Immature natural killer cell (primary cell): Measurements from ENCODE around the gene DUSP9. TPM values are rescaled to one million over a fixed set of nuclear protein-coding genes. Genes with fewer than 3 reads are reported as not detected.

Source experiments
- DNase-seq, 3 donors: peaks; one replicate each; pipeline ENCODE4 v3.0.0; 2022; ENCODE audit warnings: mixed read lengths in 1 of 3
- H3K27ac Mint-ChIP-seq, 6 donors: one replicate each; pipeline ENCODE4 v1.8.0; 2020; ENCODE audit warnings: mixed read lengths in 6 of 6, mild to moderate bottlenecking in 5 of 6, inconsistent platforms in 4 of 6, moderate library complexity in 3 of 6
- H3K27me3 Mint-ChIP-seq, 3 donors: one replicate each; pipeline ENCODE4 v1.8.0; 2020 to 2021; ENCODE audit warnings: low read depth in 3 of 3, mild to moderate bottlenecking in 3 of 3, mixed read lengths in 3 of 3, moderate library complexity in 3 of 3, inconsistent platforms in 1 of 3
- H3K36me3 Mint-ChIP-seq, 3 donors: one replicate each; pipeline ENCODE4 v1.8.0; 2020; ENCODE audit warnings: mixed read lengths in 3 of 3, inconsistent platforms in 2 of 3, mild to moderate bottlenecking in 2 of 3
- H3K4me1 Mint-ChIP-seq, 2 donors: one replicate each; pipeline ENCODE4 v1.8.0; 2020; ENCODE audit warnings: inconsistent platforms in 2 of 2, mild to moderate bottlenecking in 2 of 2, mixed read lengths in 2 of 2, moderate library complexity in 1 of 2
- H3K4me3 Mint-ChIP-seq, 5 donors: one replicate each; pipeline ENCODE4 v1.8.0; 2020; ENCODE audit warnings: mild to moderate bottlenecking in 5 of 5, mixed read lengths in 5 of 5, inconsistent platforms in 3 of 5, moderate library complexity in 3 of 5
- H3K9me3 Mint-ChIP-seq, 6 donors: one replicate each; pipeline ENCODE4 v1.8.0; 2020; ENCODE audit warnings: mild to moderate bottlenecking in 6 of 6, mixed read lengths in 6 of 6, inconsistent platforms in 4 of 6, moderate library complexity in 3 of 6
- polyA plus RNA-seq, 3 donors: library from polyadenylated mRNA; unstranded; fragments of 300-500 nt; fragmentation: Illumina TruSeq; gene quantifications; one replicate each; pipeline ENCODE4 v1.2.3, GENCODE V29; 2021

The DUSP9 gene
- polyA plus RNA-seq, 3 donors from 2014 or later: not detected

- peaks cover 0 to 1% (median 0%) of the 10 kb centered on the region in 6 donors for H3K9me3 Mint-ChIP-seq
- no peak overlapping the region for H3K4me3 Mint-ChIP-seq
- no peak for DNase-seq
- no peaks in the 10 kb centered on the region for H3K36me3 Mint-ChIP-seq
- peaks cover 4 to 12% (median 5%) of the 10 kb centered on the region in 3 donors for H3K27me3 Mint-ChIP-seq
- H3K4me1 Mint-ChIP-seq: peaks cover 0 to 1% of the 10 kb centered on the region in 2 donors
- H3K27ac Mint-ChIP-seq: no peak overlapping the region
Measured at GRCh38 chrX:153643431-153644351, 3.3 kb upstream of the DUSP9 start.

GRCh38 chrX:153644356-153645125 is 2.5 kb upstream of the DUSP9 start:
- Mint-ChIP-seq H3K4me1 (peaks cover 0 to 1% of the 10 kb centered on the region in 2 donors), H3K4me3 (no peak overlapping the region), H3K27me3 (peaks cover 4 to 12% (median 5%) of the 10 kb centered on the region in 3 donors), H3K27ac (no peak overlapping the region), H3K9me3 (no peaks in the 10 kb centered on the region), H3K36me3 (no peaks in the 10 kb centered on the region)
- no peak for DNase-seq

GRCh38 chrX:153645151-153645550 is 1.9 kb upstream of the DUSP9 start:
- Mint-ChIP-seq H3K27me3 (peaks cover 4 to 12% (median 5%) of the 10 kb centered on the region in 3 donors), H3K4me3 (no peak overlapping the region), H3K9me3 (no peaks in the 10 kb centered on the region), H3K27ac (no peak overlapping the region), H3K36me3 (no peaks in the 10 kb centered on the region), H3K4me1 (peaks cover 0 to 1% of the 10 kb centered on the region in 2 donors)
- DNase-seq: no peak

- no peak overlapping the region for H3K27ac Mint-ChIP-seq
- H3K9me3 Mint-ChIP-seq: no peaks in the 10 kb centered on the region
- no peak overlapping the region for H3K4me3 Mint-ChIP-seq
Measured at GRCh38 chrX:153645921-153646488, 998 bp upstream of the DUSP9 start.

GRCh38 chrX:153647461-153648357 is 706 bp downstream of the DUSP9 start:
- Mint-ChIP-seq H3K4me3 (peak overlapping the region in 1 of 5 donors; percentile 21), H3K36me3 (no peaks in the 10 kb centered on the region), H3K9me3 (no peaks in the 10 kb centered on the region), H3K4me1 (peaks cover 0 to 1% of the 10 kb centered on the region in 2 donors), H3K27ac (no peak overlapping the region), H3K27me3 (peaks cover 5 to 19% (median 5%) of the 10 kb centered on the region in 3 donors)
- no peak for DNase-seq

More at GRCh38 chrX:153645921-153646488, 998 bp upstream of the DUSP9 start:
- Mint-ChIP-seq H3K4me1 (peaks cover 0 to 1% of the 10 kb centered on the region in 2 donors), H3K27me3 (peaks cover 4 to 12% (median 5%) of the 10 kb centered on the region in 3 donors), H3K36me3 (no peaks in the 10 kb centered on the region)
- DNase-seq: no peak

- no peak for DNase-seq
- H3K36me3 Mint-ChIP-seq: no peaks in the 10 kb centered on the region
- peaks cover 0 to 1% of the 10 kb centered on the region in 2 donors for H3K4me1 Mint-ChIP-seq
- H3K4me3 Mint-ChIP-seq: no peak overlapping the region
- no peaks in the 10 kb centered on the region for H3K9me3 Mint-ChIP-seq
- no peak overlapping the region for H3K27ac Mint-ChIP-seq
- peaks cover 5 to 17% (median 5%) of the 10 kb centered on the region in 3 donors for H3K27me3 Mint-ChIP-seq
Measured at GRCh38 chrX:153648358-153649177, 1.6 kb downstream of the DUSP9 start.

GRCh38 chrX:153649178-153649914 is 2.3 kb downstream of the DUSP9 start:
- peak in 1 of 3 donors; percentile 17 for DNase-seq
- Mint-ChIP-seq H3K27me3 (peaks cover 5 to 17% (median 5%) of the 10 kb centered on the region in 3 donors), H3K4me3 (no peak overlapping the region), H3K36me3 (no peaks in the 10 kb centered on the region), H3K4me1 (peaks cover 0 to 1% of the 10 kb centered on the region in 2 donors), H3K27ac (no peak overlapping the region), H3K9me3 (no peaks in the 10 kb centered on the region)

GRCh38 chrX:153649915-153650782 is 3.1 kb downstream of the DUSP9 start:
- Mint-ChIP-seq H3K4me1 (peaks cover 0 to 1% of the 10 kb centered on the region in 2 donors), H3K36me3 (no peaks in the 10 kb centered on the region), H3K9me3 (no peaks in the 10 kb centered on the region), H3K27ac (no peak overlapping the region), H3K4me3 (no peak overlapping the region), H3K27me3 (peaks cover 3 to 17% (median 4%) of the 10 kb centered on the region in 3 donors)
- no peak for DNase-seq

- peaks cover 0 to 12% (median 4%) of the 10 kb centered on the region in 3 donors for H3K27me3 Mint-ChIP-seq
- no peaks in the 10 kb centered on the region for H3K9me3 Mint-ChIP-seq
- no peak overlapping the region for H3K4me3 Mint-ChIP-seq
- H3K4me1 Mint-ChIP-seq: peaks cover 0 to 1% of the 10 kb centered on the region in 2 donors
- H3K36me3 Mint-ChIP-seq: no peaks in the 10 kb centered on the region
- no peak overlapping the region for H3K27ac Mint-ChIP-seq
- DNase-seq: no peak
Measured at GRCh38 chrX:153650959-153651358, 4.0 kb downstream of the DUSP9 start.

- H3K27me3 Mint-ChIP-seq: peaks cover 0 to 12% (median 4%) of the 10 kb centered on the region in 3 donors
- H3K4me1 Mint-ChIP-seq: peaks cover 0 to 1% of the 10 kb centered on the region in 2 donors
- no peak overlapping the region for H3K27ac Mint-ChIP-seq
- no peak overlapping the region for H3K4me3 Mint-ChIP-seq
- DNase-seq: no peak
- H3K9me3 Mint-ChIP-seq: no peaks in the 10 kb centered on the region
- no peaks in the 10 kb centered on the region for H3K36me3 Mint-ChIP-seq
Measured at GRCh38 chrX:153651540-153652079, 4.6 kb downstream of the DUSP9 start.

GRCh38 chrX:153653556-153653955 is 6.6 kb downstream of the DUSP9 start:
- Mint-ChIP-seq H3K4me3 (no peak overlapping the region), H3K4me1 (no peaks in the 10 kb centered on the region), H3K36me3 (no peaks in the 10 kb centered on the region), H3K27me3 (peaks cover 0 to 11% (median 4%) of the 10 kb centered on the region in 3 donors), H3K9me3 (no peaks in the 10 kb centered on the region), H3K27ac (no peak overlapping the region)
- DNase-seq: no peak
